ENCODE results near the gene PKN2.

The PKN2 gene

GRCh38 chr1:88726697-88727096 lies 42.6 kb downstream of the PKN2 start:
- Histone ChIP-seq H3K9ac (ENCODE audit: low read depth, low read length) (no peak overlapping the region), H3K27me3 (ENCODE audit: insufficient read depth, low read length, poor library complexity) (no peaks in the 10 kb centered on the region), H2AFZ (ENCODE audit: low read depth, low read length) (no peak overlapping the region), H3K79me2 (ENCODE audit: insufficient read depth, low read length) (peaks cover 89% of the 10 kb centered on the region), H4K20me1 (ENCODE audit: insufficient read depth, low read length) (peaks cover 20% of the 10 kb centered on the region; the same call in 1 of the 2 replicates), H3K4me1 (ENCODE audit: insufficient read depth, low read length) (peaks cover 4% of the 10 kb centered on the region; the same call in 1 of the 2 replicates), H3K4me3 (ENCODE audit: low read depth in 1 of 2, low read length in 2 of 2) (no peak overlapping the region), H3K4me2 (ENCODE audit: insufficient read depth, low read length) (no peak overlapping the region), H3K27ac (ENCODE audit: low read length) (no peak overlapping the region), H3K9me3 (ENCODE audit: insufficient read depth, low read length, severe bottlenecking) (no peaks in the 10 kb centered on the region), H3K36me3 (ENCODE audit: insufficient read depth, low read length) (peaks cover 11% of the 10 kb centered on the region; the same call in 1 of the 2 replicates)
- ATAC-seq (ENCODE audit: insufficient read depth, low read depth) (no peak), DNase-seq (no peak)
- TF ChIP-seq EZH2 (IDR thresholded peaks at IDR 0.05; ENCODE audit: borderline replicate concordance, low read depth, low read length, severe bottlenecking) (no peak), CTCF (IDR thresholded peaks at IDR 0.05; ENCODE audit: borderline replicate concordance, extremely low read depth, low read length, poor library complexity, severe bottlenecking) (no peak)

GRCh38 chr1:88727205-88727604 lies 43.1 kb downstream of the PKN2 start:
- Histone ChIP-seq H3K4me3 (ENCODE audit: low read depth in 1 of 2, low read length in 2 of 2) (no peak overlapping the region), H3K4me2 (ENCODE audit: insufficient read depth, low read length) (no peak overlapping the region), H2AFZ (ENCODE audit: low read depth, low read length) (no peak overlapping the region), H3K79me2 (ENCODE audit: insufficient read depth, low read length) (peaks cover 89% of the 10 kb centered on the region), H4K20me1 (ENCODE audit: insufficient read depth, low read length) (peaks cover 17% of the 10 kb centered on the region; the same call in 1 of the 2 replicates), H3K36me3 (ENCODE audit: insufficient read depth, low read length) (peaks cover 11% of the 10 kb centered on the region; the same call in 1 of the 2 replicates), H3K9ac (ENCODE audit: low read depth, low read length) (no peak overlapping the region), H3K27ac (ENCODE audit: low read length) (no peak overlapping the region), H3K9me3 (ENCODE audit: insufficient read depth, low read length, severe bottlenecking) (no peaks in the 10 kb centered on the region), H3K27me3 (ENCODE audit: insufficient read depth, low read length, poor library complexity) (no peaks in the 10 kb centered on the region), H3K4me1 (ENCODE audit: insufficient read depth, low read length) (peaks cover 4% of the 10 kb centered on the region; the same call in 1 of the 2 replicates)
- ATAC-seq (ENCODE audit: insufficient read depth, low read depth) (no peak), DNase-seq (no peak)
- TF ChIP-seq EZH2 (IDR thresholded peaks at IDR 0.05; ENCODE audit: borderline replicate concordance, low read depth, low read length, severe bottlenecking) (no peak), CTCF (IDR thresholded peaks at IDR 0.05; ENCODE audit: borderline replicate concordance, extremely low read depth, low read length, poor library complexity, severe bottlenecking) (no peak)

- Histone ChIP-seq H3K9me3 (ENCODE audit: insufficient read depth, low read length, severe bottlenecking) (peaks cover 2% of the 10 kb centered on the region), H3K36me3 (ENCODE audit: insufficient read depth, low read length) (peaks cover 11% of the 10 kb centered on the region; the same call in 1 of the 2 replicates), H3K4me2 (ENCODE audit: insufficient read depth, low read length) (no peak overlapping the region), H3K9ac (ENCODE audit: low read depth, low read length) (no peak overlapping the region), H3K27me3 (ENCODE audit: insufficient read depth, low read length, poor library complexity) (no peaks in the 10 kb centered on the region), H3K4me3 (ENCODE audit: low read depth in 1 of 2, low read length in 2 of 2) (no peak overlapping the region), H3K27ac (ENCODE audit: low read length) (no peak overlapping the region), H2AFZ (ENCODE audit: low read depth, low read length) (no peak overlapping the region), H3K4me1 (ENCODE audit: insufficient read depth, low read length) (no peaks in the 10 kb centered on the region), H4K20me1 (ENCODE audit: insufficient read depth, low read length) (peaks cover 15% of the 10 kb centered on the region; the same call in 1 of the 2 replicates), H3K79me2 (ENCODE audit: insufficient read depth, low read length) (peaks cover 93% of the 10 kb centered on the region)
- DNase-seq (no peak), ATAC-seq (ENCODE audit: insufficient read depth, low read depth) (no peak)
- TF ChIP-seq EZH2 (IDR thresholded peaks at IDR 0.05; ENCODE audit: borderline replicate concordance, low read depth, low read length, severe bottlenecking): no peak
- no peak for TF ChIP-seq CTCF (IDR thresholded peaks at IDR 0.05; ENCODE audit: borderline replicate concordance, extremely low read depth, low read length, poor library complexity, severe bottlenecking)
These were observed 45.2 kb downstream of the PKN2 start for GRCh38 chr1:88729297-88729696.

Data from DND-41 (cell line).